HEK293 (cell line): ENCODE results near the gene PCBP2.

ENCODE experiments used
- CTCF ChIA-PET: fragments of 350-600 bp; formaldehyde crosslinking; extraction: SDS; loops from one replicate; lab custom pipeline; 2021; ENCODE audit warnings: antibody characterized with exemption; lab: Yijun Ruan, JAX
- POLR2A ChIA-PET: fragments of 300-600 bp; formaldehyde crosslinking; extraction: SDS; loops from one replicate; lab custom pipeline; 2020; ENCODE audit warnings: antibody characterized with exemption, inconsistent platforms; lab: Yijun Ruan, JAX
- H3K27ac ChIP-seq: fragments of 200-500 bp; sonication (Bioruptor generic); 2 replicates; pipeline ENCODE4 v1.5.1; 2014; ENCODE audit warnings: low read depth, low read length, control low read depth, inconsistent platforms; ENCODE audit errors: extremely low read depth
- H3K36me3 ChIP-seq, 2 experiments: fragments of 200-500 bp in 1 of 2; sonication (Bioruptor generic) in 1 of 2; 1 replicate in 1 of 2; 2 replicates in 1 of 2; pipeline ENCODE4 v1.5.1; 2014 to 2017; ENCODE audit warnings: inconsistent platforms in 2 of 2, low read length in 2 of 2; ENCODE audit not compliant: control insufficient read depth in 2 of 2, insufficient read depth in 1 of 2
- H3K4me1 ChIP-seq: fragments of 200-500 bp; sonication (Bioruptor generic); 2 replicates; pipeline ENCODE4 v1.5.1; 2014; ENCODE audit warnings: mild to moderate bottlenecking, low read length, inconsistent platforms; ENCODE audit not compliant: control insufficient read depth, insufficient read depth
- H3K4me3 ChIP-seq: 2 replicates; pipeline ENCODE4 v1.5.1; 2011; ENCODE audit warnings: low read depth, mild to moderate bottlenecking, control low read depth, low read length, moderate library complexity
- H3K9me3 ChIP-seq: fragments of 200-500 bp; sonication (Bioruptor generic); 2 replicates; pipeline ENCODE4 v1.5.1; 2014; ENCODE audit warnings: low read depth, low read length, inconsistent platforms; ENCODE audit not compliant: control insufficient read depth, insufficient read depth
- GLI2 ChIP-seq: fragments of 450-650 bp; formaldehyde crosslinking; IDR thresholded peaks from 2 replicates; pipeline ENCODE4; 2017; ENCODE audit warnings: missing biosample characterization, missing genetic modification characterization, low read depth, borderline replicate concordance
- KLF10 ChIP-seq: fragments of 450-650 bp; IDR thresholded peaks from 2 replicates; pipeline ENCODE4 v1.5.1; 2018; ENCODE audit warnings: missing biosample characterization, mild to moderate bottlenecking, missing genetic modification characterization
- SCRT1 ChIP-seq: fragments of 450-650 bp; formaldehyde crosslinking; IDR thresholded peaks from 2 replicates; pipeline ENCODE4 v1.5.1; 2016; ENCODE audit warnings: missing biosample characterization, missing genetic modification characterization, borderline replicate concordance
- YY2 ChIP-seq: fragments of 450-650 bp; formaldehyde crosslinking; IDR thresholded peaks from 2 replicates; pipeline ENCODE4 v1.5.1; 2016; ENCODE audit warnings: missing biosample characterization, missing genetic modification characterization
- ZBTB7A ChIP-seq: fragments of 450-650 bp; formaldehyde crosslinking; IDR thresholded peaks from 2 replicates; pipeline ENCODE4 v1.5.1; 2016; ENCODE audit warnings: low read depth, missing biosample characterization, missing genetic modification characterization
- ZFP69B ChIP-seq: fragments of 450-650 bp; formaldehyde crosslinking; IDR thresholded peaks from 2 replicates; pipeline ENCODE4 v1.5.1; 2016; ENCODE audit warnings: missing biosample characterization, missing genetic modification characterization
- ZNF132 ChIP-seq: fragments of 450-650 bp; formaldehyde crosslinking; IDR thresholded peaks from 2 replicates; pipeline ENCODE4 v1.5.1; 2017; ENCODE audit warnings: missing biosample characterization, missing genetic modification characterization, borderline replicate concordance
- ZNF202 ChIP-seq: fragments of 450-650 bp; formaldehyde crosslinking; IDR thresholded peaks from 2 replicates; pipeline ENCODE4 v1.5.1; 2016; ENCODE audit warnings: missing biosample characterization, missing genetic modification characterization, borderline replicate concordance
- ZNF23 ChIP-seq: fragments of 450-650 bp; formaldehyde crosslinking; IDR thresholded peaks from 2 replicates; pipeline ENCODE4 v1.5.1; 2016; ENCODE audit warnings: missing biosample characterization, missing genetic modification characterization, borderline replicate concordance
- ZNF292 ChIP-seq: fragments of 450-650 bp; formaldehyde crosslinking; IDR thresholded peaks from 2 replicates; pipeline ENCODE4 v1.5.1; 2016; ENCODE audit warnings: low read depth, missing biosample characterization, missing genetic modification characterization, borderline replicate concordance
- ZNF324 ChIP-seq: fragments of 450-650 bp; formaldehyde crosslinking; IDR thresholded peaks from 2 replicates; pipeline ENCODE4 v1.5.1; 2016; ENCODE audit warnings: missing biosample characterization, missing genetic modification characterization
- ZNF37A ChIP-seq: fragments of 450-650 bp; IDR thresholded peaks from 2 replicates; pipeline ENCODE4 v1.5.1; 2018; ENCODE audit warnings: missing biosample characterization, missing genetic modification characterization
- ZNF473 ChIP-seq: fragments of 450-650 bp; formaldehyde crosslinking; IDR thresholded peaks from 2 replicates; pipeline ENCODE4 v1.5.1; 2017; ENCODE audit warnings: missing biosample characterization, missing genetic modification characterization
- ZNF48 ChIP-seq: fragments of 450-650 bp; formaldehyde crosslinking; IDR thresholded peaks from 2 replicates; pipeline ENCODE4 v1.5.1; 2016; ENCODE audit warnings: missing biosample characterization, missing genetic modification characterization
- ZNF561 ChIP-seq: fragments of 450-650 bp; IDR thresholded peaks from 2 replicates; pipeline ENCODE4 v1.5.1; 2018; ENCODE audit warnings: missing biosample characterization, missing genetic modification characterization, borderline replicate concordance
- ZNF600 ChIP-seq: fragments of 450-650 bp; formaldehyde crosslinking; IDR thresholded peaks from 2 replicates; pipeline ENCODE4 v1.5.1; 2016; ENCODE audit warnings: missing biosample characterization, missing genetic modification characterization
- ZNF701 ChIP-seq: fragments of 450-650 bp; formaldehyde crosslinking; IDR thresholded peaks from 2 replicates; pipeline ENCODE4 v1.5.1; 2016; ENCODE audit warnings: missing biosample characterization, missing genetic modification characterization
- ZSCAN30 ChIP-seq: fragments of 450-650 bp; IDR thresholded peaks from 2 replicates; pipeline ENCODE4 v1.5.1; 2018; ENCODE audit warnings: missing biosample characterization, mild to moderate bottlenecking, missing genetic modification characterization, moderate library complexity
- TF ChIP-seq, protein P1 (sequence below): fragments of 450-650 bp; formaldehyde crosslinking; IDR thresholded peaks from 2 replicates; pipeline ENCODE4 v1.5.1; 2017; ENCODE audit warnings: missing biosample characterization, missing genetic modification characterization
- TF ChIP-seq, protein P2 (sequence below): fragments of 450-650 bp; formaldehyde crosslinking; IDR thresholded peaks from 2 replicates; pipeline ENCODE4 v1.5.1; 2016; ENCODE audit warnings: missing biosample characterization, missing genetic modification characterization, borderline replicate concordance
- TF ChIP-seq, protein P3 (sequence below): fragments of 450-650 bp; formaldehyde crosslinking; IDR thresholded peaks from 2 replicates; pipeline ENCODE4 v1.5.1; 2016; ENCODE audit warnings: missing biosample characterization, missing genetic modification characterization
- TF ChIP-seq, protein P4 (sequence below): fragments of 450-650 bp; formaldehyde crosslinking; IDR thresholded peaks from 2 replicates; pipeline ENCODE4 v1.5.1; 2016; ENCODE audit warnings: missing biosample characterization, missing genetic modification characterization
- TF ChIP-seq, protein P5 (sequence below): fragments of 450-650 bp; IDR thresholded peaks from 2 replicates; pipeline ENCODE4 v1.5.1; 2018; ENCODE audit warnings: missing biosample characterization, missing genetic modification characterization

Gene PCBP2

DNA sequence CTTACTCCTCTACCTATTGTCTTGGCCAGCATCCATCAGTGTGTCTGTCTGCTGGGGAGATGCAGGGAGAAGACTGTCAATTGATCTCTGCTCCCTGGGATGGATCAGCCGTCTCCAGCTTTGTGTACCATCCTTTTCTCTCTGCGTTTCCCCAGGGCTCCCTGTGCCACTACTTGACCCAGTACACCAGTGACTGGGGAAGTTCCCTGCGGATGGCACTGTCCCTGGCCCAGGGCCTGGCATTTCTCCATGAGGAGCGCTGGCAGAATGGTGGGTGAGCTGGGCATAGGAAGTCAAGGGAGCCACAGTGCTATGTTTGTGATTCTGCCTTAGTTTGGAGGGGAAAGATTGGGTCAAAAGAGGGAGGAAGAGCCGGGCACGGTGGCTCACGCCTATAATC is 23.2 kb upstream of the PCBP2 start:
- Histone ChIP-seq H3K4me1 (peaks cover 12% of the 10 kb centered on the region), H3K36me3 (no peaks in the 10 kb centered on the region), H3K27ac (no peak overlapping the region), H3K9me3 (no peaks in the 10 kb centered on the region), H3K4me3 (no peak overlapping the region)
- POLR2A ChIA-PET: interaction anchor here (0.6 to 1.3 kb wide), 3 partner anchors 12 to 108 kb away, joined by 3 to 5 read pairs (median 3); partner anchors contain the start of gene PRR13
- CTCF ChIA-PET: interaction anchor here (0.5 to 2.0 kb wide), 4 partner anchors 23 to 108 kb away, joined by 3 to 15 read pairs (median 4); partner anchors contain the start of gene AAAS
- no peak for TF ChIP-seq ZNF324 (tag by site-specific recombination)
- no peak for TF ChIP-seq ZNF292
- no peak for TF ChIP-seq ZNF202 (tag by site-specific recombination)
- TF ChIP-seq ZSCAN30 (tag by site-specific recombination): no peak
- TF ChIP-seq ZNF701 (tag by site-specific recombination): no peak
- TF ChIP-seq, protein P1, sequence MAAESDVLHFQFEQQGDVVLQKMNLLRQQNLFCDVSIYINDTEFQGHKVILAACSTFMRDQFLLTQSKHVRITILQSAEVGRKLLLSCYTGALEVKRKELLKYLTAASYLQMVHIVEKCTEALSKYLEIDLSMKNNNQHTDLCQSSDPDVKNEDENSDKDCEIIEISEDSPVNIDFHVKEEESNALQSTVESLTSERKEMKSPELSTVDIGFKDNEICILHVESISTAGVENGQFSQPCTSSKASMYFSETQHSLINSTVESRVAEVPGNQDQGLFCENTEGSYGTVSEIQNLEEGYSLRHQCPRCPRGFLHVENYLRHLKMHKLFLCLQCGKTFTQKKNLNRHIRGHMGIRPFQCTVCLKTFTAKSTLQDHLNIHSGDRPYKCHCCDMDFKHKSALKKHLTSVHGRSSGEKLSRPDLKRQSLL (tag by site-specific recombination): no peak

DNA sequence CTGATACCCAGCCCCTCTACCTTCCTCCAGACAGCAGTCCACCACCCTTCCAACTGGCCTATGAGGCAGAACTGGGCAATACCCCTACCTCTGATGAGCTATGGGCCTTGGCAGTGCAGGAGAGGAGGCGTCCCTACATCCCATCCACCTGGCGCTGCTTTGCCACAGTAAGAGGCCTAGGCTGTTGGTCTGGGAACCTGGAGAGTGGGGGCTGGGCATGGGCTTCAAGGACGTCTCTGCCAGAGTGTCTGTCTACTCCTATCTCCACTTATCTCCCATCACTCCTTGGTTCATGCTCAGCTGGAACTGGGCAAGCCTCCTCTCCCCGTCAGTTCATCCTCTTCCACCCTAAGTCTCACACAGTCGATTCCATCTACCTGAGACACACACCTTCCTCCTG is 21.8 kb upstream of the PCBP2 start:
- H3K27ac ChIP-seq: no peak overlapping the region
- ChIA-PET POLR2A (interaction anchor here (1.1 kb wide), 1 partner anchor 71 kb away, joined by 3 read pairs; the partner anchor contains the start of gene TARBP2), CTCF (interaction anchor here (1.5 to 2.6 kb wide), 3 partner anchors 8 to 109 kb away, joined by 3 to 14 read pairs (median 13); partner anchors contain the start of gene AAAS)
- TF ChIP-seq ZNF37A (tag by site-specific recombination): no peak
- no peak for TF ChIP-seq GLI2 (tag by site-specific recombination)
- TF ChIP-seq, protein P2, sequence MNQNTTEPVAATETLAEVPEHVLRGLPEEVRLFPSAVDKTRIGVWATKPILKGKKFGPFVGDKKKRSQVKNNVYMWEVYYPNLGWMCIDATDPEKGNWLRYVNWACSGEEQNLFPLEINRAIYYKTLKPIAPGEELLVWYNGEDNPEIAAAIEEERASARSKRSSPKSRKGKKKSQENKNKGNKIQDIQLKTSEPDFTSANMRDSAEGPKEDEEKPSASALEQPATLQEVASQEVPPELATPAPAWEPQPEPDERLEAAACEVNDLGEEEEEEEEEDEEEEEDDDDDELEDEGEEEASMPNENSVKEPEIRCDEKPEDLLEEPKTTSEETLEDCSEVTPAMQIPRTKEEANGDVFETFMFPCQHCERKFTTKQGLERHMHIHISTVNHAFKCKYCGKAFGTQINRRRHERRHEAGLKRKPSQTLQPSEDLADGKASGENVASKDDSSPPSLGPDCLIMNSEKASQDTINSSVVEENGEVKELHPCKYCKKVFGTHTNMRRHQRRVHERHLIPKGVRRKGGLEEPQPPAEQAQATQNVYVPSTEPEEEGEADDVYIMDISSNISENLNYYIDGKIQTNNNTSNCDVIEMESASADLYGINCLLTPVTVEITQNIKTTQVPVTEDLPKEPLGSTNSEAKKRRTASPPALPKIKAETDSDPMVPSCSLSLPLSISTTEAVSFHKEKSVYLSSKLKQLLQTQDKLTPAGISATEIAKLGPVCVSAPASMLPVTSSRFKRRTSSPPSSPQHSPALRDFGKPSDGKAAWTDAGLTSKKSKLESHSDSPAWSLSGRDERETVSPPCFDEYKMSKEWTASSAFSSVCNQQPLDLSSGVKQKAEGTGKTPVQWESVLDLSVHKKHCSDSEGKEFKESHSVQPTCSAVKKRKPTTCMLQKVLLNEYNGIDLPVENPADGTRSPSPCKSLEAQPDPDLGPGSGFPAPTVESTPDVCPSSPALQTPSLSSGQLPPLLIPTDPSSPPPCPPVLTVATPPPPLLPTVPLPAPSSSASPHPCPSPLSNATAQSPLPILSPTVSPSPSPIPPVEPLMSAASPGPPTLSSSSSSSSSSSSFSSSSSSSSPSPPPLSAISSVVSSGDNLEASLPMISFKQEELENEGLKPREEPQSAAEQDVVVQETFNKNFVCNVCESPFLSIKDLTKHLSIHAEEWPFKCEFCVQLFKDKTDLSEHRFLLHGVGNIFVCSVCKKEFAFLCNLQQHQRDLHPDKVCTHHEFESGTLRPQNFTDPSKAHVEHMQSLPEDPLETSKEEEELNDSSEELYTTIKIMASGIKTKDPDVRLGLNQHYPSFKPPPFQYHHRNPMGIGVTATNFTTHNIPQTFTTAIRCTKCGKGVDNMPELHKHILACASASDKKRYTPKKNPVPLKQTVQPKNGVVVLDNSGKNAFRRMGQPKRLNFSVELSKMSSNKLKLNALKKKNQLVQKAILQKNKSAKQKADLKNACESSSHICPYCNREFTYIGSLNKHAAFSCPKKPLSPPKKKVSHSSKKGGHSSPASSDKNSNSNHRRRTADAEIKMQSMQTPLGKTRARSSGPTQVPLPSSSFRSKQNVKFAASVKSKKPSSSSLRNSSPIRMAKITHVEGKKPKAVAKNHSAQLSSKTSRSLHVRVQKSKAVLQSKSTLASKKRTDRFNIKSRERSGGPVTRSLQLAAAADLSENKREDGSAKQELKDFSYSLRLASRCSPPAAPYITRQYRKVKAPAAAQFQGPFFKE: no peak
- no peak for TF ChIP-seq ZNF600 (tag by site-specific recombination)
- TF ChIP-seq ZNF48: no peak
- TF ChIP-seq ZNF23: no peak
- TF ChIP-seq, protein P3, sequence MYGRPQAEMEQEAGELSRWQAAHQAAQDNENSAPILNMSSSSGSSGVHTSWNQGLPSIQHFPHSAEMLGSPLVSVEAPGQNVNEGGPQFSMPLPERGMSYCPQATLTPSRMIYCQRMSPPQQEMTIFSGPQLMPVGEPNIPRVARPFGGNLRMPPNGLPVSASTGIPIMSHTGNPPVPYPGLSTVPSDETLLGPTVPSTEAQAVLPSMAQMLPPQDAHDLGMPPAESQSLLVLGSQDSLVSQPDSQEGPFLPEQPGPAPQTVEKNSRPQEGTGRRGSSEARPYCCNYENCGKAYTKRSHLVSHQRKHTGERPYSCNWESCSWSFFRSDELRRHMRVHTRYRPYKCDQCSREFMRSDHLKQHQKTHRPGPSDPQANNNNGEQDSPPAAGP (tag by site-specific recombination): no peak
- no peak for TF ChIP-seq SCRT1 (tag by site-specific recombination)
- no peak for TF ChIP-seq YY2 (tag by site-specific recombination)
- TF ChIP-seq KLF10: no peak
- TF ChIP-seq ZNF473 (tag by site-specific recombination): no peak
- TF ChIP-seq ZNF561 (tag by site-specific recombination): no peak
- TF ChIP-seq, protein P4, sequence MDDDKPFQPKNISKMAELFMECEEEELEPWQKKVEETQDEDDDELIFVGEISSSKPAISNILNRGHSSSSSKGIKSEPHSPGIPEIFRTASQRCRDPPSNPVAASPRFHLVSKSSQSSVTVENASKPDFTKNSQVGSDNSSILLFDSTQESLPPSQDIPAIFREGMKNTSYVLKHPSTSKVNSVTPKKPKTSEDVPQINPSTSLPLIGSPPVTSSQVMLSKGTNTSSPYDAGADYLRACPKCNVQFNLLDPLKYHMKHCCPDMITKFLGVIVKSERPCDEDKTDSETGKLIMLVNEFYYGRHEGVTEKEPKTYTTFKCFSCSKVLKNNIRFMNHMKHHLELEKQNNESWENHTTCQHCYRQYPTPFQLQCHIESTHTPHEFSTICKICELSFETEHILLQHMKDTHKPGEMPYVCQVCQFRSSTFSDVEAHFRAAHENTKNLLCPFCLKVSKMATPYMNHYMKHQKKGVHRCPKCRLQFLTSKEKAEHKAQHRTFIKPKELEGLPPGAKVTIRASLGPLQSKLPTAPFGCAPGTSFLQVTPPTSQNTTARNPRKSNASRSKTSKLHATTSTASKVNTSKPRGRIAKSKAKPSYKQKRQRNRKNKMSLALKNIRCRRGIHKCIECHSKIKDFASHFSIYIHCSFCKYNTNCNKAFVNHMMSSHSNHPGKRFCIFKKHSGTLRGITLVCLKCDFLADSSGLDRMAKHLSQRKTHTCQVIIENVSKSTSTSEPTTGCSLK (tag by site-specific recombination): no peak
- no peak for TF ChIP-seq ZFP69B (tag by site-specific recombination)
- no peak for TF ChIP-seq ZNF132 (tag by site-specific recombination)
- TF ChIP-seq, protein P5, sequence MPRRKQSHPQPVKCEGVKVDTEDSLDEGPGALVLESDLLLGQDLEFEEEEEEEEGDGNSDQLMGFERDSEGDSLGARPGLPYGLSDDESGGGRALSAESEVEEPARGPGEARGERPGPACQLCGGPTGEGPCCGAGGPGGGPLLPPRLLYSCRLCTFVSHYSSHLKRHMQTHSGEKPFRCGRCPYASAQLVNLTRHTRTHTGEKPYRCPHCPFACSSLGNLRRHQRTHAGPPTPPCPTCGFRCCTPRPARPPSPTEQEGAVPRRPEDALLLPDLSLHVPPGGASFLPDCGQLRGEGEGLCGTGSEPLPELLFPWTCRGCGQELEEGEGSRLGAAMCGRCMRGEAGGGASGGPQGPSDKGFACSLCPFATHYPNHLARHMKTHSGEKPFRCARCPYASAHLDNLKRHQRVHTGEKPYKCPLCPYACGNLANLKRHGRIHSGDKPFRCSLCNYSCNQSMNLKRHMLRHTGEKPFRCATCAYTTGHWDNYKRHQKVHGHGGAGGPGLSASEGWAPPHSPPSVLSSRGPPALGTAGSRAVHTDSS (tag by site-specific recombination): no peak
- TF ChIP-seq ZBTB7A (tag by site-specific recombination): no peak

More for the DNA sequence above, 21.8 kb upstream of the PCBP2 start:
- Histone ChIP-seq H3K4me3 (no peak overlapping the region), H3K36me3 (no peaks in the 10 kb centered on the region), H3K4me1 (peaks cover 12% of the 10 kb centered on the region), H3K9me3 (no peaks in the 10 kb centered on the region)
